Measurements from ENCODE around the gene FAM20A.
"Not testable (repeated sequence)": the region's sequence is repeated elsewhere in the genome, so short reads cannot be mapped to it uniquely, and the experiment has no call there.

The FAM20A gene

DNA sequence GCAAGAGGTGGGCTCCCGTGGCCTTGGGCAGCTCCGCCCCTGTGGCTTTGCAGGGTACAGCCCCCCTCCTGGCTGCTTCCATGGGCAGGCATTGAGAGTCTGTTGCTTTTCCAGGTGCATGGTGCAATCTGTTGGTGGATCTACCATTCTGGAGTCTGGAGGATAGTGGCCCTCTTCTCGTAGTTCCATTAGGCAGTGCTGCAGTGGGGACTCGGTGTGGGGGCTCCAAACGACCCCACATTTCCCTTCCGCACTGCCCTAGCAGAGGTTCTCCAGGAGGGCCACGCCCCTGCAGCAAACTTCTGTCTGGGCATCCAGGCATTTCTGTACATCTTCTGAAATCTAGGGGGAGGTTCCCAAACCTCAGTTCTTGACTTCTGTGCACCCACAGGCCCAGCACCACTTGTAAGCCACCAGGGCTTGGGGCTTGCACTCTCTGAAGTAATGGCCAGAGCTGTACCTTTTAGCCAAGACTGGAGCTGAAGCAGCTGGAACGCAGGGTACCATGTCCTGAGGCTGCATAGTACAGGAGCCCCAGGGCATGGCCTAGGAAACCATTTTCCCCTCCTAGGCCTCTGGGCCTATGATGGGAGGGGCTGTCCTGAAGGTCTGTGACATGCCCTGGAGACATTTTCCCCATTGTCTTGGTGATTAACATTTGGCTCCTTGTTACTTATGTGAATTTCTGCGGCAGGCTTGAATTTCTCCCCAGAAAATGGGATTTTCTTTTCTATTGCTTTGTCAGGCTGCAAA is 82.9 kb downstream of the FAM20A start:
- no peak for DNase-seq (ENCODE audit: low read depth)

GRCh38 chr17:68517605-68518004 is 83.6 kb downstream of the FAM20A start:
- DNase-seq (ENCODE audit: low read depth), result not testable (repeated sequence)

DNA sequence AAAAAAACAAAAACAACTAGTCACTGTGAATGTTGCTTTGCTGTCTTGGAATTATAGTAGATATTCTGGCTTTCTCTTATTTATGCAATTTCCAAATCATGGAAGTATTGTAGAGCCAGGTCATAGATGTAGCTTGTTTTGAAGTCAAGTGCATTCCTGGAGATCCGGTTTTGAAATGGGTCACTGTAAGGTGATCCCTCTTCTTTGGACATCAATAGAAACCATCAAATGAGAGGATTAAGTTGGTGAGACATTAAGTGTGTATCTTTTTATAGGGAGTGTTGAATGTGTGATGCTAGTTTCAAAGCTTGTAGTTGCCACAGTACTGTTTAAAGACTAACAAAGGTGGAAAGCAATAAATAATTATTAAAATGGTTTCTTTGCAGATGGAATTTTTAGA is 84.4 kb downstream of the FAM20A start:
- DNase-seq (ENCODE audit: low read depth), result no peak

- no peak for DNase-seq (ENCODE audit: low read depth)
Measured at GRCh38 chr17:68514831-68515635, 86.1 kb downstream of the FAM20A start.

- no peak for DNase-seq (ENCODE audit: low read depth)
Measured at GRCh38 chr17:68513932-68514331, 87.2 kb downstream of the FAM20A start.

DNA sequence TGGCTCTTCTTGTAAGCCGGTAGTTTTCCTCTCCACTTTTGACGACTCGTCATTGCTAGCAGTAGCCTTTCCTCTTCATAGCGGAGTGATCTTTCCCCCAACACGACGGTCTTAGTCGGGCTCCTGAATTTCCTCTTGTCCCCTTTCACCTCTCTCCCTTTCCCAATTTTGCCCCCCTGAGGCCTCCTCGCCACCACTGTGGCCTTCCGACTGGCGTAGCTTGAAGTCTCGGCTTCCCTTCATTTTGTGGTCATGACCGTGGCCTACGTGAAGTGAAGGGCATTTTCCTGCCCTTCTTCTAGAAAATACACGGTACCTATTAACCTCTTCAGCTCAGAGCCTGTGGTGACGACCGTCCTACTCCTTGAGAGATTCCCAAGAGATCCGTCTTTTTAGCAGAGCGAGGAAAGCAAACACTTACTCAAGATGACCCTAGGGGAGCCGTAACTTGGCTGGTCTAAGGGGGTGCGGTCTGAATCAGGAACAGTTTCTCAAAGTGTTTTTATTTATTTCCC is 88.2 kb downstream of the FAM20A start:
- no peak for DNase-seq (ENCODE audit: low read depth)

DNA sequence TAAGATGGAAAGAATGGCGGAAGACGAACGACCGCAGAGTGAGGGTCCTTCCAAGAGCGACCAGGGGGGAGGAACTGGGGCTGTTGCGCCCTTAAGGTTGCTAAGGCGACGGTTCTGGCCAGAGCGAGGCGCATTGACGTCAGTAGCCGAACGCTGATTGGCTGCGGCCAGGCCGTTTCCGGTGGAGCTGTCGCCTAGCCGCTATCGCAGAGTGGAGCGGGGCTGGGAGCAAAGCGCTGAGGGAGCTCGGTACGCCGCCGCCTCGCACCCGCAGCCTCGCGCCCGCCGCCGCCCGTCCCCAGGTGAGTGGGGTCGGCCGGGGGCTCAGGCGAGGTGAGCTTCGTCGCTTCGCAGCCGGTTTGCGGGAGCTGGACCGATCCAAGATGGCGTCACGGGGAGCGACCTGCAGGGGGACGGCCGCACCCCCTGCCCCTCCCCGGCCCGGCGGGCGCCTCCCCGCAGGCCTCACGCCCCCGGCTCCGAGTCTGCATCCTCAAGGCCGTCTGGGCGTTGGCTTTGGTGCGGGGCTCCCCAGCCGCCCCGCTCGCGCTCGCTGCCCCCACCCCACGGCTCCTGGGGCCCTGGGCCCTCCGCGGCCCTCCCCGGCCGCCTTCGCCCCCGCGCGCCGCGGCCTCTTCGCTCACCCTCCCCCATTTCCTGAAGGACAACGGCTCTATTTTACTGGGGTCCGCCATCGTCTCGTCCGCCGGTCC is 88.8 kb downstream of the FAM20A start, which contains the start of gene PRKAR1A:
PRKAR1A (plus strand) TSS at position 184 of the 713 bp plus-strand sequence. CDS start 2,970 bp downstream, outside the sequence.
- DNase-seq (ENCODE audit: low read depth), result peak; percentile 90

DNA sequence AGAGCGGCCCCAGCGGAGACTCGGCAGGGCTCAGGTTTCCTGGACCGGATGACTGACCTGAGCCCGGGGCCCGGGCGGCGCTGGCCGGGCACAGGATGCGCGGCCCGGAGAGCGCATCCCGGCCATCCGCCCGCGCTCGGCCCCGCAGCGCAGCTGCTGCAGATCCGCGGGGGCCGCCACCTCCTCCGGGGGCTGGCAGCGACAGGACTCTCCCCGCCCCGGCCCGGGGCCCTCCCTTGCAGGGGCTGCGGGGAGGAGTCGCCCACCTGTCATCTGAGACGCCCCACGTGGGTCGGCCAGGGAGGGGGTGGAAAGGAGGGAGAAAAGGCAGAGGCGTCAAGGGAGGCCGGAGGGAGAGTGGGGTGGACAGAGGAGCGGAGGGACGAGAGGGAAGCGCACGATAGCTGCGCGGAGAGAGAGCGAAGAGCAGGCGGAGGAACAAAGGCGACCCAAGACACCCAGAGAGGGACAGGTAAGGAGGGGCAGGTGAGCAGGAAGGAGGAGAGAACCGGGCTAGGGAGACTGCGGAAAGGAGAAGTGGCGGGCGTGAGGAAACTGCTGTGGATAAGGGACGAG is 89.4 kb downstream of the FAM20A start:
- DNase-seq (ENCODE audit: low read depth), result peak; percentile 64

DNA sequence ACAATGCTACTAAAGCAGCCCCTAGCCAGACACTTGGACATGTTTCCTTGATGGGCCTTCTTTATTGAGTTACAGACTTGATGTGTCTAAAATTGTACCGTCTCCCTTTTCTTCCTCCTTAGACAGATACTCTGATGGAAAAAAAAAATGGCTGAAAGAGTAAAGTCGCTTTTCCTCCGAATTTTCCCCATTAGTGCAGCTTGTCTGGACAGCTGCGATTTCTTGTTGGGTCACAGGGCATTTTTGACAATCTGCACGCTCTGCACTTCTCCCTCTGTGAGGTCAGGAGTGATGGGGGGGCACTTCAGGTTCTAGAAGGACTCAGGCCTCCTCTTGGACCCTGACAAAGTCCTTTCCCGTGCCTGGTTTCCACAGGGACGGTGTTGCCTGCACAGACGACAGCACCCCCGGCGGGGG is 89.9 kb downstream of the FAM20A start:
- DNase-seq (ENCODE audit: low read depth), result no peak

DNA sequence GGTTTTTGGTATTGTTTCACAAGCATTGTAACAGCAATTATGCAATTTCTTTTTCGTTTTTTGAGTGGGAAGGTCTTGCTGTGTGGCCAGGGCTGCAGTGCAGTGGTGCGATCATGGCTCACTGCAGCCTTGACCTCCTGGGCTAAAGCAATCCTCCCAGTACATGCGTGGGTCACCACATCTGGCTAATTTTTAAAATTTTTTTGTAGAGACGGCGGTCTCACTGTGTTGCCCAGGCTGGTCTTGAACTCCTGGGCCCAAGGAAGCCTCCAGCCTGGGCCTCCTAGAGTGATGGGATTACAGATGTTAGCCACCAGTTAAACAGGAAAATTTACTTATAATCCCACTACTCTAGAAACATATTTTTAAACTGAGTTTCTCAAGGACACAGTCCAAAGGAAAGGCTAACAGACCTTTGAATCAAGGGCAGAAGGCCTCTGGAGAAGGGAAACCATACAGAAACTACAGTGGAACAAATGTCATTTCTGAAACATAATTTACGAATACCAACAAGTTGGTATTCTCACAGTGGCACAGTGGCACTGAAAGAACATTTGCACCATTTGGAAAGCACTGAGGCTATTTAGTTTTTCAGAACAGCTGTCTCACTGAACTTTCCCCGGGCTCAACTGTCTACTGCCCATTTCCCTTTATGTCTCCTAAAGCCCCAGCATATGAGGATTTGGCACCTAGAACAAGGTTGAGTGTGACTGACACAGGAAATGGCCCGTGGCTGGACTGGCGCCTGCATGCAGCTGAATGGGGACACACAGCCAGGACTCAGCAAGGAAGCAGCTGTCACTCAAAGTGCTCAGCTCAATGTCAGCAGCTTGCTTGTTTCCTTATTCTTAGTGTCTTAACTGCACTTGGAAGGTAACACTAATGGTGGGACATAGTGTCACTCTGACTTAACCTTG is 91.8 kb downstream of the FAM20A start:
- no peak for DNase-seq (ENCODE audit: low read depth)

DNA sequence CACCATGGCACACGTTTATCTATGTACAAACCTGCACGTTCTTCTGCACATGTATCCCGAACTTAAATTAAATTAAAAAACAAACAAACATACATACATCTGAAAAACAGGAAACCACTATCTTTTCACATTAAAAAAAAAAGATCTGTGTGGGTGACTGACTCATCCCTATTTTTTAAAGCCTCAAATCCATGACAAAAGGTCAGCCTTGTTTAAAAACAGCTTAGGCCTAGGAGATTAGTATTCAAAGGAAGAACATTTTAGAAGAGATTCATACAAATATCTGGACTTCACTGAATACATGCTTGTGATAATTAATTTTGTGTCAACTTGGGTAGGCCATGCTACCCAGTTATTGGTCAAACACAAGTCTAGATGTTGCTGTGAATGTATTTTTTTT is 93.6 kb downstream of the FAM20A start:
- no peak for DNase-seq (ENCODE audit: low read depth)

DNA sequence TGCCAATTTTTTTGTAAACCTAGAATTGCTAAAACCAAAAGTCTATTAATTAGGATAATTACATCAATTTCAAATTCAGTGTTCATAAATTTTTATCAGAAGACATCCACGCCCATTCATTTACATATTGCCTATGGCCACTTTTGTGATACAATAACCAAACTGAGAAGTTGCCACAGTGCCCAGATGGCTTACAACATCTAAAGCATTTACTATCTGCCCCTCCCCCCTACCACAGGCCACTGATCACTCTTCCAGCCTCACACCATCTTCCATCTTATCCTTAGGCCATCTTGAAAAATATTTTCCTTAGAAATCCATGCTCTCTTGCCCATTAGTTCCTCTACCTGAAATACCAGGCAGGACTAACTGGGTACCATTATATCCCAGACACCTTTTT is 95.2 kb downstream of the FAM20A start:
- no peak for DNase-seq (ENCODE audit: low read depth)

GRCh38 chr17:68501074-68501473 is 100.1 kb downstream of the FAM20A start:
- no peak for DNase-seq (ENCODE audit: low read depth)

- DNase-seq (ENCODE audit: low read depth), result no peak
Measured at GRCh38 chr17:68499587-68499986, 101.6 kb downstream of the FAM20A start.

- DNase-seq (ENCODE audit: low read depth), result no peak
Measured at GRCh38 chr17:68498479-68499326, 102.5 kb downstream of the FAM20A start.

DNA sequence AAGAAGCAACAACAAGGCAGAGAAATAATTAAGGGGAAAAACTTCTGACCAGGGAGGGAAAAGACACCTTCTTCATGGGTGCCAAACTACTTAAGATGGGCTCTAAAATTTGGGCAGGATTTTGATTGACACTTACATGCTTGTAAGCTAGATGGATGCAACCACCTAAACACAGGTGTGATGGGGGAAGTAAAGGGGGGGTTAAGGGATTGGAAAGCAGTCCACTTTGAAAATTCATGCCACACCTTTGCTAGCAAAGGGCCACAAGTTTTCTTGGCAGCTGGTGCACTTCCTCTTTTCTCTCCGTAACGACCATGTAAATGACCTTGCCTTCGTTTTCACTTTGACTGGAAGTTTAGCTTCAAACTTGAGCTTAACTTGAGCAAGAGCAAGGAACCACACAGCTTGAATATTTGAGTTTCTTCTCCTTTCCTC is 103.3 kb downstream of the FAM20A start:
- no peak for DNase-seq (ENCODE audit: low read depth)

- DNase-seq (ENCODE audit: low read depth), result no peak
Measured at GRCh38 chr17:68495081-68495480, 106.1 kb downstream of the FAM20A start.

- not testable (repeated sequence) for DNase-seq (ENCODE audit: low read depth)
Measured at GRCh38 chr17:68492394-68493054, 108.6 kb downstream of the FAM20A start.

Measured in activated gamma-delta T cell treated with anti-CD3 and anti-CD28 coated beads, Interleukin-2, amount 50 U/mL, for 16 hours (primary cell).